ENCODE results near the gene AGAP1.

GRCh38 chr2:235848946-235849345, 355.1 kb downstream of the AGAP1 start:
- no peak for TF ChIP-seq CTCF (IDR thresholded peaks at IDR 0.05; ENCODE audit: extremely low read depth in 1 of 2, insufficient read depth in 1 of 2, low read depth in 1 of 2, low read length in 2 of 2)
- no peak for TF ChIP-seq MAX (IDR thresholded peaks at IDR 0.05; ENCODE audit: insufficient read depth, insufficient read length)

Measured in endothelial cell of umbilical vein (primary cell).